Measurements from ENCODE around the gene IL1RL2.

DNA sequence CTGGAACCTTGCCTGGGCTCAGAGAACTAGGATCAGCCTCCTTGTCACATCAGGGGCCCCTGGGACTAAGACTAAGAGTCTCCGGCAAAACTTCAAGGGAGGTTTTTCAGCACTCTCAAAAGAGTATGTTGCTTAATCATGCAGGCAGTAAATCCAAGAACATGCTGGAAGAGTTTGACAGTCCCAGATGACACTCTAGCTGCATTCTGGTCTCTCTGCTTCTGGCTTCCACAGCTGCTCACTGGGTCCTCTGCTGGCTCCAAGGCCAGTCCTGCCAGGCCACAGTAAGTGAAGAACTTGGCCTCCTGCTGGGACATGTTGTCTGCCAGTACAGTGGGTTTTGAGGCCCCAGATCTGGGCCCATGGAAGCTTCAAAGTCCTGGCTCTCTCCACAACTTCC lies 79.4 kb downstream of the IL1RL2 start:
- TF ChIP-seq, protein P1, sequence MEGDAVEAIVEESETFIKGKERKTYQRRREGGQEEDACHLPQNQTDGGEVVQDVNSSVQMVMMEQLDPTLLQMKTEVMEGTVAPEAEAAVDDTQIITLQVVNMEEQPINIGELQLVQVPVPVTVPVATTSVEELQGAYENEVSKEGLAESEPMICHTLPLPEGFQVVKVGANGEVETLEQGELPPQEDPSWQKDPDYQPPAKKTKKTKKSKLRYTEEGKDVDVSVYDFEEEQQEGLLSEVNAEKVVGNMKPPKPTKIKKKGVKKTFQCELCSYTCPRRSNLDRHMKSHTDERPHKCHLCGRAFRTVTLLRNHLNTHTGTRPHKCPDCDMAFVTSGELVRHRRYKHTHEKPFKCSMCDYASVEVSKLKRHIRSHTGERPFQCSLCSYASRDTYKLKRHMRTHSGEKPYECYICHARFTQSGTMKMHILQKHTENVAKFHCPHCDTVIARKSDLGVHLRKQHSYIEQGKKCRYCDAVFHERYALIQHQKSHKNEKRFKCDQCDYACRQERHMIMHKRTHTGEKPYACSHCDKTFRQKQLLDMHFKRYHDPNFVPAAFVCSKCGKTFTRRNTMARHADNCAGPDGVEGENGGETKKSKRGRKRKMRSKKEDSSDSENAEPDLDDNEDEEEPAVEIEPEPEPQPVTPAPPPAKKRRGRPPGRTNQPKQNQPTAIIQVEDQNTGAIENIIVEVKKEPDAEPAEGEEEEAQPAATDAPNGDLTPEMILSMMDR (IDR thresholded peaks at IDR 0.05) = no peak
- no peak for TF ChIP-seq POLR2AphosphoS5 (IDR thresholded peaks at IDR 0.05; ENCODE audit: insufficient read depth in 1 of 2, low read depth in 1 of 2)
